AG08395 (cell line): Measurements from ENCODE around the gene MYL6B.

Source experiments
- DNase-seq: peaks from one replicate; pipeline ENCODE4 v3.0.0; 2012; ENCODE audit warnings: mixed read lengths, low spot score

Gene MYL6B

DNA sequence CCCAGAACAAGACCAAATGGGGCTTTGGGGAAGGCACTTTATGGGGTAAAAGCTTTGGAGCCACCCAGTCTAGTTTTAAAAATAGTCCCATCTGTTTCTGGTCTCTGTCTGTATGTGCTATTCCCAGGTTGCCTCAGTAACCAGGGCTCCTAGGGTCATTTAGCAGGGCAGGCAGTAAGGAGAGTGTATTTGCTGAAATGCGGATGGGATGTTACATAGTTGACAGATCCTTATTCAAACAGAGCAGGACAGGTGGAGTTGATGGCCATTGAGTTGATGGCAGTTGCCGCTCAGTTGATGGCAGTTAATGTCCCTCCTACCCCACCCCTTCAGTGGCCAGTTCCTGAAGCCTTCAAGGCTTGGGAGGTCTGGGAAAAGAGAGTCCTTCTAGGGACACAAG, 29.8 kb upstream of the MYL6B start:
- no peak for DNase-seq

DNA sequence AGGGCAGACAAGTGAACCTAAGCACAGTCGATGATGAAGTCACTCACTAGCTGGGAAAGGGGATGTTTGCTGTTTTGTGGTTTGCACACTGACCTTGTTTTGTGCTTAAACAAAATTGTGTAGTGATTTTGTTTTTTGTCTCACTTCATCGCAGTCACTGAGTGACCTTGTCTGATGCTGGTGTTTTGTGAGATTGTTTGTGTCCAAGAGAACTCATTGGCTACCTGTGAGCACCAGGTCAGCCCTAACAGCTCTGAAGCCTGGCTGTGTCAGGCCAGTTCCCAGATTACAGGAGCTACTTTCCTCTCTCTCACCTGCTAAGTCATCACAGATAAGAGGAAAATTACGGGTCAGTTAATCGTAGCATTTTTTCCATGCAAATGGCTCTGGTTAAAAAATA, 28.3 kb upstream of the MYL6B start:
- DNase-seq: no peak

DNA sequence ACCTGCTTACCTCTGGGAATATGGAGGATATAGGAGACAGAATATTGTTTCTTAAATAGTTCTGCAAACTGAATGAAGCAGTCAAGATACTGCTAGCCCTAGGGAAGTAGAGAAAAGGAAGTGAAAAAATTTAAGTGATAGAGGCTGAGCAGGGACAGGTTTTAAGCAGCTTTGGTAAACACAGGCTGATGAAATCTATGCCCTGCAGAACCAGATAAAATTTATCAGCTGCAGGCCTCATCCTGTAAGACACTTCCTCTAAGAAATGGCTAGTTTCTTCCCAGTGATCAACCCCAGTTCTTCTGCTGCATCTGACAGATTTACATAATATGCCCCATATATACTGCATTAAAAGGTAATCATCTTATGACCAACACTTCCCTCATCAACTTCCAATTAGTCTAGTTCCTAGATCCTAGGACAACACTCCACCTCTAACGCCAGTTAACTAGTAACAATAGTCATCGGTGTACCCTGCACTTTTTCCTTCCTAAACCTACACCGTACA, 25.6 kb upstream of the MYL6B start:
- no peak for DNase-seq

DNA sequence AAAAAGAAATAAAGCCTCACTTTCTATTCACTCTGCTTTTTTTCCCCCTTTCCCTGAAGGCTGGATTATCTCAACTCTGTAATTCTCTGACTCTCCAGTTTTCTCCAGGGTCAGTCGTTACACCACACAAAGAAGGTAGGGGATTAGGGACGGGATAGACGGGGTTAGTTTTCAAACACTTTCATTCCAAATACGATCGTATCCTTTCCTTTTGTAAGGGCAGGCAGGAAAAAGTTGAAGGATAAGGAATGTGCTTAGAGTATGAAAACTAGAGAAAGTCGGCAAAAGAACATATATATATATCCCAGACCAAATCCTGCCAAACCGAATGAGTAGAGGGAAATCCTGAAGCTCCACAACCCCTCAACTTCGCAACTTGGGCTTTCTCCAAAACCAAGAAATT, 24.9 kb upstream of the MYL6B start:
- DNase-seq: no peak

DNA sequence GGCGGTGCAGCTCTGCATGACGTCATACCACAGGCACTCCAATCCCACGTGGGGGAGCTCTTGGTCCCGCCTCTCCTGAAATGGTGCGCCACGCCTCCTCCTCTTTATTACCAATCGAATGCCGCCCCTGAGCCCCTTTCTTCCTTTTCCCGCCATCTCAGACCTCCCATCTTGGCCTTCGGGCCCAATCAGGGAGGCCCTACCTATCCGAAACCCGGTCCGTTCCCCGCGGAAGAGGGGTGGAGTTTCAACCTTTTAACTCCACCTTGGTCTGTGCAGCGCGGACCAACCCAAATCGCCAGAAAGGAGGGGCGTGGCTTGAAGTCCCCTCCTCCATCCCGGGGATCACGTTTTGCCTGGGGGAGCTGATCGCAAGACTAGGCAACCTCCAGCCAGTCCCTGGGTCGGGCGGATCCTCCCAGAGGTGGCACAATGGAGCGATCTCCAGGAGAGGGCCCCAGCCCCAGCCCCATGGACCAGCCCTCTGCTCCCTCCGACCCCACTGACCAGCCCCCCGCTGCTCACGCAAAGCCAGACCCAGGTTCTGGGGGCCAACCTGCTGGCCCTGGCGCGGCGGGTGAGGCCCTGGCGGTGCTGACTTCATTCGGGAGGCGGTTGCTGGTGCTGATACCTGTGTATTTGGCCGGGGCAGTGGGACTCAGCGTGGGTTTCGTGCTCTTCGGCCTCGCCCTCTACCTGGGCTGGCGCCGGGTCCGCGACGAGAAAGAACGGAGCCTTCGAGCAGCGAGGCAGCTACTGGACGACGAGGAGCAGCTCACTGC, 24.3 kb upstream of the MYL6B start, which contains the start of gene ESYT1:
Gene ESYT1 (plus strand): TSS at position 380 of the 782 bp plus-strand sequence. CDS start 53 bp downstream, at position 433.
- peak; percentile 98 for DNase-seq

DNA sequence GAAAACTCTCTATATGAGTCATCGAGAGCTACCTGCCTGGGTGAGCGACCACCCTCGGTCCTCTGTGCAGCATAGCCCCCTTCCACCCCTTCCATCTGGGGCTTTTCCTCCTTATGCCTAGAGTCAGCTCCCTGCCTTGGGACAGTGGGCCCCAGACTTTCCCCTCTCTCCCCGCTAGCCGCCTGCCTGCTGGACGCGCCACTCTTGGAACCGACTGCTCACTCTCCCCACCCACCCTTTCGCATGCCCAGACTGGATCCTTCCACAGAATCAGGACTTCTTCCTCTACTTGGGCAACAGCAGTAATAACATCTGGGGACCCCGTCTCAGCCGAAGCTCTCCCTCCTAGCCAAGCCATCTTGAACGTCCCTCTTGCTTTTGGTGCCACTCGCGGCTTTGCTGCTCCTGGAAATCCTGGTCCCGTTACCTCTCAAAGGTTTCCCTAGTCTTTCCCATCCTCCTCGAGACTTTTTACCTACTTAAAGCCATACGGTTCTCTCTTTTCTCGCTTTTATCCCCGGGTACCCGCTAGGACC, 23.6 kb upstream of the MYL6B start:
- no peak for DNase-seq

DNA sequence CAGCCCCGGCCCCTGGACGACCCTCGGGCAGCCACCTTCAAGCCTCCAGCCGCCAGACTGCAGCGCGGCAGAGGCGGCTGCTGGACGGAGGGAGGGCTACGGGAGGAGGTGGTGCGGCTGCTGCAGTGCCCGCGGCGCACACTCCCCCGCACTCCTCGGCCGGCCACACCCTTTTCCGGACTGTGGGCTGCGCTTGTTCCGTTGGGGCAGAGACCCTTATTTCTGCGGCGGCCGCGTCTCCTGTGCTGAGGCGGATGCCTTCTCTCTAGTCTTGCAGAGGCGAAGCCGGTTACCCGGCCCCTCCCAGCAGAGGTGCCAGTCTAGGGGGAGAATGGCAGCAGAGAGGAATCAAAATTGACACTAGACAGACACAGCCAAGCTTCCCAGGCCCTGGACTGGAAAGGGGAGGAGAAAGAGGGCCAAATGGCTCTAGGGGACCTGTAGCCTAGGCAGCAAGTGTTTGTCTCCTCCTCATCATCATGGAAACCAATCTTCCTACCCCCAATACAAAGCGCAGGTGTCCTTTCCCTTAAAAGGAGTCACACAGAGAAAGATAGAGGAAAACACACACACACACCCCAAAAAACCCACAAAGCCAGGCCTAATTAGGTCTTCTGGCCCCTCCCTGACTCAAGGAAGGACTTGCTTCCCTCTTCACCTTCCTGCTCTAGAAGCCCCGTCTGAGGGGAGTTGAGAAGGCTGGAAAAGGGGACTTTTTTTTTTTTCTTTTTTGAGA, 23.0 kb upstream of the MYL6B start:
- DNase-seq: peak; percentile 58

DNA sequence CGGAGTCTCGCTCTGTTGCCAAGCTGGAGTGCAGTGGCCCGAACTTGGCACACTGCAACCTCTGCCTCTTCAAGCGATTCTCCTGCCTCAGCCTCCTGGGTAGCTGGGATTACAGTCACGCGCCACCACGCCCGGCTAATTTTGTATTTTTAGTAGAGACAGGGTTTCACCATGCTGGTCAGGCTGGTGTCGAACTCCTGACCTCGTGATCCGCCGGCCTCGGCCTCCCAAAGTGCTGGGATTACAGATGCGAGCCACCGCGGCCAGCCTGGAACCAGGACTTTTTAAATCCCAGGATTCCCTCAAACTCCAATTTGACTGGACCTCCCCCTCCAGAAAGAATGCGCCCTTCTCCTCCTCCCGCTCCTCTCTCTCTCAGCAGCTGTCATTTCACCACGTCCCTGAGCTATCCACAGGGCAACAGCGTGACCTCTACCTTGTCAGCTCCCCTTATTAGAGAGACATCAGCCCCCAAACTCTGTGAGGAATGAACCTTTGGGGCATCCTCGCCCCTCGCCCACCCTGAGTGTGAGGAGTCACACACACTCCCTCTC, 22.4 kb upstream of the MYL6B start:
- no peak for DNase-seq

DNA sequence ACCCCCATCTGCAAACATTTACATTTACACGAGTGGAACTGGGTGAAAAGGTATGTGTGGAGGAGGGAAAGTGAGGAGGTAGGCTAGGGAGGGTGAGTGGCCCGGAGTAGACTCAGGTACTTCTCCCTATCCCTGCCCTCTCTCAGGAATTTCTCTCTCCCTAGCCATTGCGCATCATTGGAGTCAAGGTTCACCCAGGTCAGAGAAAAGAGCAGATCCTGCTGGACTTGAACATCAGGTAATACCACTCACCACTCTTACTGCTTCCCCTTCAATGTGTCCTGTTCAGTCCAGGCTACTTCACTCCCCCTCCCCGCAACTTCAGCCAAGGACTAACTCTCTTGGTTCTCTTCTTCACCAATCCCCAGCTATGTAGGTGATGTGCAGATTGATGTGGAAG, 21.5 kb upstream of the MYL6B start:
- DNase-seq: no peak

DNA sequence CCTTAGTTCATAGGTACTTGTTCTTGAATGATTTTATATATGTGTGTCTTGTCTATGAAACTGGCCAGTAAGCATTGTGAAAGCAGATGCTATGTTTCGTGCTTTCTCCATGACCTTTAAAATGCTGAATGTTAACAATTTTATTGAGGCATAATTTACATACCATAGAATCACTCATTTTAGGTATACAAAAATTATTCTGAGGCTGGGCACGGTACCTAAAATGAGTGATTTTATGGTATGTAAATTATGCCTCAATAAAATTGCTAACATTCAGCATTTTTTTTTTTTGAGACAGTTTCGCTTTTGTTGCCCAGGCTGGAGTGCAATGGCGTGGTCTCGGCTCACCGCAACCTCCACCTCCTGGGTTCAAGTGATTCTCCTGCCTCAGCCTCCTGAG, 17.5 kb upstream of the MYL6B start:
- DNase-seq: no peak

DNA sequence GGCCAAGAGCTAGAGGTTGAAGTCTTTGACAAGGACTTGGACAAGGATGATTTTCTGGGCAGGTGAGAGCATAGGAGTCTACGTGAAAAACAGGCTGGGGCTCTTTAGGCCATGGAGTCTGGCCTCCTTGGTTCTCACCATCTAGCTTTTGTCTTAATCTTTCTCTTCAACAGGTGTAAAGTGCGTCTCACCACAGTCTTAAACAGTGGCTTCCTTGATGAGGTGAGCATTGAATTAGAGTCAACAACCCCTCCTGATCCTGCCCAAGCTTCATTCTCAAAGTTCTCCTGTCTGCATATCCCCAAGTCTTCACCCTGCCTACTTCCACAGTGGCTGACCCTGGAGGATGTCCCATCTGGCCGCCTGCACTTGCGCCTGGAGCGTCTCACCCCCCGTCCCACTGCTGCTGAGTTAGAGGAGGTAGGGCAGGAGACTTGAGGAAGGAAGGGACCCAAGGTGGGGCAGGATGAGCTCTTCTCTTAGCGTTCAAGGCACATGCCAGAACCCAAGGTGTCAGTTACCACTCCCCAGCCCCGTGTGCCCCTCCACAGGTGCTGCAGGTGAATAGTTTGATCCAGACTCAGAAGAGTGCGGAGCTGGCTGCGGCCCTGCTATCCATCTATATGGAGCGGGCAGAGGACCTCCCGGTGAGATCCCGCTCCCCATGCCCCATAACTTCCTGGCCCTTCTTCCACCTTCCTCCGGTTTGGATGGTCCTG, 14.4 kb upstream of the MYL6B start:
- no peak for DNase-seq

DNA sequence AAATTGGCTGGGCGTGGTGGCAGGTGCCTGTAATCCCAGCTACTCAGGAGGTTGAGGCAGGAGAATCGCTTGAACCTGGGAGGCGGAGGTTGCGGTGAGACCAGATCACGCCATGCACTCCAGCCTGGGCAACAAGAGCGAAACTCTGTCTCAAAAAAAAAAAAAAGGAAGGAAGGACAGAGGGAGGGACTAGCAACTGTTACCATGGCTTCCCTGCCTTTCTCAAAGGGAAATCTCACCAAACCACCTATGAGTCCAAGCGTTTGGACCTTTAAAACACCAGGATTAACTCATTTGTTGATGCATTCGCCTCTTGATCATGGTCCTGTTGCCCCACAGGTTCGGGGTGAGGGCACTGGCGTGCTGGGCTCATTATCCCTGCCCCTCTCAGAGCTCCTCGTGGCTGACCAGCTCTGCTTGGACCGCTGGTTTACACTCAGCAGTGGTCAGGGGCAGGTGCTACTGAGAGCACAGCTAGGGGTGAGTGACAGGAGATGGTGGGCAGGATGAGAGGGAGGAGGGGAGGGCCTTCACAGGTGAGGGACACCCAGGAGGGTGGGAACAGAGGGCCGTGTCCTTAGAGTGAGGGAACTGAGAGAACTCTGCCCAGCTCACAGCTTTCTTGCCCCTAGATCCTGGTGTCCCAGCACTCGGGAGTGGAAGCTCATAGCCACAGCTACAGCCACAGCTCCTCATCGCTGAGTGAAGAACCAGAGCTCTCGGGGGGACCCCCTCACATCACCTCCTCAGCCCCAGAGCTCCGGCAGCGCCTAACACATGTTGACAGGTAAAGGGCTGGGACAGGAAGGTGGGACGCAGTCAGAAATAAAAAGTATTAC, 10.2 kb upstream of the MYL6B start:
- no peak for DNase-seq

DNA sequence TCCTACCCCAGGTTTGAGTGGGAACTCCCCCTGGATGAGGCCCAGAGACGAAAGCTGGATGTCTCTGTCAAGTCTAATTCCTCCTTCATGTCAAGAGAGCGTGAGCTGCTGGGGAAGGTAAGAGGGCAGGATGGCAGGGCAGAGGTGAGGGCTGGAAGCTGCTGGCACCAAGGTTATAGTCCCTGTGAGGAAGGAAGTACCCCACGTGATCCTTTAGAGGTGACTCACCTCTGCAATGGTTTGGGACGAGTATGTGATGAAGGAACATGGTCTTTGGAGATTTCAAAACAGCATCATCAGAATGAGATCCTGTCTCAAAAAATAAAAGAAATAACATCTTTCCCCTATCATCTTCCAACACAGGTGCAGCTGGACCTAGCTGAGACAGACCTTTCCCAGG, 9.2 kb upstream of the MYL6B start:
- no peak for DNase-seq

DNA sequence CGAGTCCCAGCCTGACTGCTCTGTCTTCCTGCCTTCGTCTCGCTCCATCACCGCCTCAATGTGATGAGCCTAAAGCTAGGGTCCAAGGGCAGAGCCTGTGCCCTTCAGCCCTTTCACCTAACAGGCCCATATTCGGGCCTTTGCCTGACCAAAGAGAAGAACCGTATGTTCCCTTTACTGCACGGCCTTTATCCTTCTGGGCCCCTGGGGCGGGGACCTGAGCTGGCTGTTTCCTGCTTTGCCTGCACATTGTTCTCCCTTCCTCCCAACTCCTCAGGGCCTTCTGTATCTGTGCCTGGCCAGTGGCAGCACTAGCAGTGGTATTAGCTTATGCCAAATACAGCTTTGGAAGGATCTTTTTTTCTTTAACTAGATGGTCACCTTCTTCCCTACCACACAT, 8.5 kb upstream of the MYL6B start:
- DNase-seq: no peak

DNA sequence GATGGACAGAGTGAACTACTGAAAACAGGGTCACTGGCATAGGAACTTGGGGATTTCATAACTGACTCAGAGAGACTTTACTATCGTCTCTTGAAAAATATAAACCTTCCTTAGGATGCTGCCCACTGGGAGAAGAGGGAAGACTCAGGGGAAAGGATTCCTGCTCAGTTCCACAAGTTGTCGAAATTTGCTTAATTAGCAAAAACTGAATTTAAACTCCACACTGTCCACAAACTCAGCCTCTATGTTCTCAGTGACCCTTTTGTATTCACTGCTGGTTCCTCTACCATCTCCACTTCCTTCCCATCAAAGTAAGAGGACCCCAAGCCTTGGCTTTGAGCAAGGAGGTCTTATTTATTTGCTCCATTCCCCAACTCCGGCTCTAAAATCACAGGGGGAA, 7.2 kb upstream of the MYL6B start:
- DNase-seq: no peak

DNA sequence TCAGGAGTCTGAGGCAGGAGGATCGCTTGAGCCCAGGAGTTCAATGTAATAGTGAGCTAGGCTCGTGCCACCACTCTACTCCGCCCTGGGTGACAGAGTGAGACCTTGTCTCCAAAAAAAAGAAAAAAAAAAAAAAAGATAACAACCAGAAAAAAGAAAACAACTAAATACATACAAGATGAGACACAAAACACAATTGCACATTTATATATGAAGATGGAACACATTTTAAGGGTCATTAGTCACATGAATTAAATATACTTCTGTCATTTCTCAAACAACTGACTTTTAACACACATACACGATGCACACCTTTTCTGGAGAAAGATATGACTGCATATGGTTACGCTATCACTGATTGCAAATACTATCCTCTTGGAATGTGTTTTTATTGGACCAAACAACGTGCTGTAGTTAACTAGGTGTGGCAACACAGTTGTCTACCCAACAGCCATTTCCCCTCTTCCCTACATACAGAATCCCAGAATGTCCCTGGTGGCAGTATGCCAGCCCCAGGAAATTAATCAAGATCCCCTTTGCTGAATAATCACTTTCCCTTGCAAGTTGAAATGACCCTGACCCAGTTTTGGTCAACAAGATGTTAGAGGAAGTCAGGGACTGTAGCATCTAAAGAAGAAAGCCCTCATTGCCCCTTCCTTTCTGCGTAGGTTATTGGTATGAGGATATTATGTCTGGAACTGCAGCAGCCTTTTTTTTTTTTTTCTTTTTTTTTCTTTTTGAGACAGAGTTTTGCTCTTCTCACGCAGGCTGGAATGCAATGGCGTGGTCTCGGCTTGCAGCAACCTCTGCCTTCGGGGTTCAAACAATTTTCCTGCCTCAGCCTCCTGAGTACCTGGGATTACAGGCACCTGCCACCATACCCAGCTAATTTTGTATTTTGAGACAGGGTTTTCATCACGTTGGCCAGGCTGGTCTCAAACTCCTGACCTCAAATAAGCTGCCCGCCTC, 5.6 kb upstream of the MYL6B start:
- DNase-seq: no peak

DNA sequence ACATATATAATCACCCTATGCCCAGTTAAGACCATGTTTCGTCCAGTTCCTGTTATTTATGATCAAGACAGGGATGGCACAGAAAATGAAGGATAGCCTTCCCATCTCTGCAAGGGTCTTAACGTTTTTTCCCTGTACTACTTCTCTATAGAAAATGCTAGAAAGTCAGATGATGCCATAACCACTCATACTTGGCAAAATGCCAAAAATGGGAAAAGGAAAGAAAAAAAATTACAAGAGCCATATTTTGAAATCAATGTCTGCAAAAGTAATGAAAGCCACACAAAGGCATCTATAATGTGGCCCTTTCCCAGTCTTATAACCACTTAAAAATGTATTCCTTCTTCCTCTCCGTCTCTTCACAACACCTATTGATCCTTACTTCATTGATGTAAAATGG, 1.8 kb upstream of the MYL6B start:
- no peak for DNase-seq

DNA sequence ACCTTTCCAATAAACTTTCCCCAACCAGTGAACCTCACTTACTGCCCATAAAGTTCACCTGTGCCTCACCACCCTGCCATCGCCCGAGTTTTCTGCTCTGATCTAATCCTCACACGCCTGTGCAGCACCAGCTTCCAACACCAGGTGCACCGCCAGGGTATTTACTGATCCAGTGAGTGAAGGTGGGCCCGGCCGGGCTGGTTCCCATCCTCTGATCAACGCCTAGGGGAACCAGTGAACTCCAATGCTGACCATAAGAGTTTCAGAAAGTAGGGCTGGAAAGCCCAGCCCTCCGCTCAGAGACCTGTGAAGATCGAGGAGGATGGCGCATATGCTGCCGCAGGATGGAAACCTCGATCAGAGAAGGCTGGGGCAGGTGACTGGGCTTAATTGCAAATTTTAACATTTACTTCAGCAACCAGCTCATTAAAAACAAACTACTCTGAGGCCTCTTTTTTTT, 685 bp upstream of the MYL6B start:
- DNase-seq: no peak

DNA sequence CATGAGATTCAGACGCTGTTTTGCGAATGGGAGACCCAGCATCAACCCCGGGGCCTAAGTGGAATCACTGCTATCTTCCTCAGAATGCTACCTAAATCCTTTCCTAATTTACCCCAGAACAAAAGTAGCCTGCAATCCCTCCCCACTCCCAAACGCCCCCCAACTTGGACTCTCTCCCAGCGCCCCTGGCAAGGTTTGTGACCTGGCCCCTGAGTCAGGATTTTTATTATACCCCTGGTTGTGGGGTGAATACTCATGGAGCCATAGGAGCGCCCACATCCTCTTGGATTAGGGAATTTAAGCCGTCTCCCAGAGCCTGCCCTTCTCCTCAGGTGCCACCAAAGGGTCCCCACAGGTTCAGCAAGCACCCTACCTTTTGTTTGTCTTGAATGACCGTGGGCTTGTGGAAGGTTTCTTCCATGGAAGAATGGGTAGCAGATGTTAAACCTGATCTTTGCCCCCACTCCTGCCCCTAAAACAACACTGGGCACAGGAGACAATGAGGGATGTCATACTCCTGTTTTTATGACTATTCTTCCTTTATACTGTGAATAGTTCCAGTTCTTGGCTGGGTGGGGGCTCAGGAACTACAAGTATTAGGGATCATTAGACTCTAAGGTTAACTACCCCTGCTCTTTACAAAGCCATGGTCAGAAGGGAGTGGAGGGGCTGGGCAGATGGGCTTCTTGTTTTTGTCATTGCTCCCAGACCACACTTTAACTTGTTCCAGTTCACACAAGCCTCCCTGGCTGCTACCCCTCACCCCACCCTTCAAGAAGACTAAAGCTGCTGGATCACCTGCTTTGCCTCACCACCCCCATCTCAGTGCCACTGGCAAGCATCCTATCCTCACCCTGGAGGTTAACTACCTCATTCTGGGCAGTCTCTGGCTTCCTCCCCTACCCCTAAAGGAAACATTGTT, 630 bp downstream of the MYL6B start:
- DNase-seq: no peak
